HG02623 (cell line): ENCODE results near the gene ALCAM.
"Not testable (repeated sequence)": the region's sequence is repeated elsewhere in the genome, so short reads cannot be mapped to it uniquely, and the experiment has no call there.

ENCODE experiments used
- ATAC-seq: cut with Tn5 transposase; IDR thresholded peaks from one replicate; pipeline ENCODE4 v1.9.1; 2021; ENCODE audit warnings: moderate library complexity; ENCODE audit not compliant: unreplicated experiment

Gene ALCAM

DNA sequence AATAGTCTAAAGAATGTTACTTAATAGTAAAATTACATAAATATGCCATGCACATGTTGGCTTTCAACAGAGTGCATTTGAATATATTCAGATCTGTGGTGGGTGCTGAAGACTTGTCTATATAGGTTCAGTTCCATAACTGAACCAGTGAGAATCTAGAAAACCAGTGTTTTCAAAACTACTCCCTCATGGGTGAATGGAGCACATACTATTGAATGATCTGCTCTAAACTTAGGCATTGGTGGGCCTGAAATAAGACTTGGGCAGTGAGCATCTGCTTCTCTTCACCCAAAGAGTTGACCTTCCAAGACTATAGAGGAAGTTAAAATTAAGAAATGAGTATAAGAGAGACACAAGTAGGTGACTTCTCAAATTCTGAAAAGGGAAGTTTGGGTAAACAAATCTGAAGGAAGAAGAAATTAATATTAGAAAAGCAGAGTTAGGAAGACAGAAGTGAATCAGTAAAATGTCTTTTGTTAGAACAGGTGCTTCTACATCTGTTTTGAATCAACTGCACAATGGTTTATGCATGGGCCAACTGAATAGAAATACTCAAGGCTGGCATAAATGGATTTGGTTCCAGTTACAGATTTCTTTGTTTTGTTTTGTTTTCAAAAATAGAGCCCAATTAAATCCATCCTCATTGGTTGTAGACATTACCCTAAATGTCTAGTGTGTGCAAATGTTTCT lies 19.3 kb downstream of the ALCAM start:
- peak; percentile 83 for ATAC-seq

DNA sequence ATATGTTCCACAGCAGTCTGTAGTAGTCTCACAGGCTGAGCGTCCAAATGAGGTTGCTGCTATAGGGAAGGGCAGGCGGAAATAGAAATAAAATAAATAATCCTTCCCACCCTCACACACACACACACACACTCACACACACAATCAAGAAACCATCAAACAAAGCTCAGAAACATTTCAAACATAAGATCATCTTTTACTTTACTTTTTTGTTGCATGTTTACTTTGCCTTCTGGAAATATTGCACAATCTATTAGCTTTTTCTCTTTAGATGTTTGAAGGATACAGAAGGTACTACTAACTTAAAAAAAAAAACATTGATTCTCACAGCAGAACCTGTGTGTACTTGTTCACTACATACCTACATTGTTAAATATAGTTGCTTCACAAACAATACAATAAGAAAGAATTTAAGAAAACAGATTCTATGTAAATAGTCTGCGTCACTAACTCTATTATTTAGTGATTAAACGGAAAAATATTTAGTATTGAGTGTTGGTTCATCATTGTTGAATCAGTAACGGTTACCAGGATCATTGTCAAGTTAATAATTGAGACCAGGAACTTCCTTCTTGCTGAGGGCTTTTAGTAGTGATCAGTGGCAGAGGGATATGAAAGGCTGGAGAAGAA lies 20.5 kb downstream of the ALCAM start:
- no peak for ATAC-seq

DNA sequence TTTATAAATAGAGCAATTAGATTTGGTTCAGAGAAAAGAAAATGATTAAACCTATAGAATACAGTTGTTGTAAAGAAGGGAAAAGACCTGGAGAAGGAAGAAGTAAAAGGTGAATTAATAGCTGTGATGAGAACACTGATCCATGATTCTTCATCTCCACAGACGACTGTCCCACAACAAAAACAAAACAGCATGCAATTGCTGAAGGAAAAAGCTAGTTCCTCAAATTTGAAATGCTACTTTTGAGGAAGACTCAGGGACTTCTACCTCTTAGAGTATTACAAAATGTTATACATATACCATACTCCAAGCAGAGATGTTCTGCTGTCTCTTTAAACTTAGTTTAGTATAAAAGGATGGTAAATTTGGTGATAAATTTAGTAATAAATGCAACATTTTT lies 21.5 kb downstream of the ALCAM start:
- no peak for ATAC-seq

DNA sequence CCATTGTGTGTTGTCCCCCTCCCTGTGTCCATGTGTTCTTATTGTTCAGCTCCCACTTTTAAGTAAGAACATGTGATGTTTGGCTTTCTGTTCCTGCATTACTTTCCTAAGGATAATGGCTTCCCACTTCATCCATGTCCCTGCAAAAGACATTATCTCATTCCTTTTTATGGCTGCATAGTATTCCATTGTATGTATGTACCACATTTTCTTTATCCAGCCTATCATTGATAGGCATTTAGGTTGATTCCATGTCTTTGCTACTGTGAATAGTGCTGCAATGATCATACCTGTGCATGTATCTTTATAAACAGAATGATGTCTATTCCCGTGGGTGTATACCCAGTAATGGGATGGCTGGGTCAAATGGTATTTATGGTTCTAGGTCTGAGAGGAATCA lies 23.1 kb downstream of the ALCAM start:
- not testable (repeated sequence) for ATAC-seq

DNA sequence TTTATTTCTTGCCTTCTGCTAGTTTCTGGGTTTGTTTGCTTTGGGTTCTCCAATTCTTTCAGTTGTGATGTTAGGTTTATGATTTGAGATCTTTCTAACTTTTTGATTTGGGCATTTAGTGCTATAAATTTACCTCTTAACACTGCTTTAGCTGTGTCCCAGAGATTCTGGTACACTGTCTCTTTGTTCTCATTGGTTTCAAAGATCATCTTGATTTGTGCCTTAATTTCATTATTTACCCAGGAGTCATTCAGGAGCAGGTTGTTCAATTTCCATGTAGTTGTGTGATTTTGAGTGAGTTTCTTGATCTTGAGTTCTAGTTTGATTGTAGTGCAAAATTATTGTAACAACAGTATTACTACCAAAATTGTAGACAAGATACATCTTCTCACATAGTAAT lies 25.9 kb downstream of the ALCAM start:
- ATAC-seq = not testable (repeated sequence)

DNA sequence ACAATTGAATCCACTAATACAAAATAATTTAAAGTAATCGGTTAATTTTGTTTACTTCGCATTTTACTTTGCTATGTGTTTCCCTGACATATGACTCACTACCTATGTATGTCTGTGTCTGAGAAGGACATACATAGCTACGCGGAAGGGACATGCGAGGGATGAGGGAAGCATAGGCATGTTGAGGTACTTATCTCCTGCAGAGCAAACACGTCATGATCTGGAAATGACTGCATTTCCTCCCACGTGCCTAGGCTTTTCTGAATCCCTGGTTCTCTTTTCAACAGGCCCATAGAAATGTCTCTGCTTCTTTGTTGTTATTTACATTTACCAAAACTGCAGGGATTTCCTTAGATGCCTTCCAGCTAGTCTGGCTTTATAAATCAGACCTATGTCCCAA lies 27.5 kb downstream of the ALCAM start:
- no peak for ATAC-seq

DNA sequence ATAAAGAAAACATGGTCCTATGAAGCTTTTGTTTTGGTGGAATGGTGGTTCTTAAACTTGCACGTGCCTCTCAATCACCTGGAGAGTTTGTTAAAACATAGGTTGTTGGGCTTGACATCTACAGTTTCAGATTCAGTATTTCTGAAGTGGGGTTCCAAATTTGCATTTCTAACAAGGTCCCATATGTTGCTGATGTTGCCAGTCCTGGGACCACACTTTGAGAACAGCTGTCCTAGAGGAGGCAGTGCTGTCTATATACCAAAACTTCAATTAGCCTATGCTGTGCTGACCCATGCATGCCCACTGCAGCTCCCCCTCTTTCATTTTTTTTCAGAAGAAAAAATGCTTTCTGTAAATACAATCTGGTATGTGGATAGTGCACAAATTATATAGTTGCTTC lies 31.3 kb downstream of the ALCAM start:
- ATAC-seq = peak; percentile 75

DNA sequence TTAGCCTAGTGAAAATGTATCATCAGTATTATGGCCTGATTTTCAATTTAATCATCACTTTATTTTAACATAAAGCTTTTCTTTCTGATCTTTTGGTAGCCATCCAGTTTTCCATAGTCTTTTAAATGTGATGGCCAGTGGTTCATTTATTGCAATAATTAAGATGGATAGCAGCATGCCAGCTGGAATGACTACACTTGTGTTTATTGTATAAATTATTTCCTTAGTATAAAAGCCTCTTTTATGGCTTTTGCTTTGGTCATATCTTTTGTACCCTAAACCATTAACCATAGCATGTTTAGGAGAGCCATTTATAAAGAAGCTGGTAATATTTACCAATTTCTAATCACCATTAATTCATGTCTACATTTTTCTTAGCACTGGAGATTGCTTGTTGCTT lies 31.7 kb downstream of the ALCAM start:
- no peak for ATAC-seq

DNA sequence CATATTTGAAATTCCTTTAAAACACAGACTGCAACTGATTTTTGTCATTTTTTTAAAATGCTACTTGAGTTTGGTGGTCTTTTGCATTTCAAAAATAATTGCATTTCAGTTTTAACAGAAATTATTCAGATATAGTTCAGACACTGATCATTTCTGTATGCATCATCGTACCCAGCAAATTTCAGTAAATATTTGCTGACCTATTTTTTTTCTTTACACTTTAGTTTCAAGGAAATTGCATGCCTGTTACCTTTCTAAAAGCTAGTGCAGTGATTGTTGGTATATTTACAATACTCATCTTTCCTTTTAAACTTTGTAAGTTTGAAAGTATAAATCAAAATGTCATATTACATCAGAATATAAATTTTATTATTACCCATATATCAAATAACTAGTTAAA lies 32.4 kb downstream of the ALCAM start:
- ATAC-seq = no peak

DNA sequence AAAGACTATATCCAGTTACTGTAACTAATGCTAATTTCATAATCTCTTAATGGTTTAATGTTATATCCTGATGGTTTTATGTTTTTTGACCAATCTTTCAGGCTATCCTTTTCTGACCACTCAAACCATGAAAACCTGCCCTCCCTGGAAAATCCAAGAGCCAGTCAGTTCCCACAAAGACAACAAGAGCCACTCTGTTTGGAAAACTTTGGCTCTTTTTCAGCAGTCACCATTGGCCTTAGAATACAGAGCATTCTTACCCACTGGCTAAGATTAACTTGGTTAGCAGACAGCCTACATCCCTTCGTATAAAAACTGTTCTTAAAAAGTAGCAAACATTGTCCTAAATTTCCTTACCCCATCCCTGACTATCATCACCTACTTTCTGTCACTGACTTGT lies 32.9 kb downstream of the ALCAM start:
- no peak for ATAC-seq

DNA sequence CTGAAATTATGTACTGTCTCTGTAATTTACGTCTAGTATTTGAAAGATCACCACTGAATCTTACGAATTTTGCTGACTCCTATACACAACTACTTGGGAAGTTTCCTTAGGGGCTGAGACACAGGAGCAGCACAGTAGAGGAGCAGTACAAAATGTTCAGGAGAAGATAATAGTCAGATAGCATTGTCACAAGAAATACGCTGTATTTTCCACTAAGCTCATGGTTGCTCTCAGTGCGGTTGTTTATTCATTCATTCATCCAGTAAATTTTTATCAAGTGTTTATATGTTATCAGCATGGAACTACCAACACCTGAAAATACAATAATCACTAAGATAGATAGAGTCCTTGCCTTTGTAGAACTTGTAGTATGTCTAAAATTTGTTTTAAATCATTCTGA lies 34.5 kb downstream of the ALCAM start:
- ATAC-seq = no peak

DNA sequence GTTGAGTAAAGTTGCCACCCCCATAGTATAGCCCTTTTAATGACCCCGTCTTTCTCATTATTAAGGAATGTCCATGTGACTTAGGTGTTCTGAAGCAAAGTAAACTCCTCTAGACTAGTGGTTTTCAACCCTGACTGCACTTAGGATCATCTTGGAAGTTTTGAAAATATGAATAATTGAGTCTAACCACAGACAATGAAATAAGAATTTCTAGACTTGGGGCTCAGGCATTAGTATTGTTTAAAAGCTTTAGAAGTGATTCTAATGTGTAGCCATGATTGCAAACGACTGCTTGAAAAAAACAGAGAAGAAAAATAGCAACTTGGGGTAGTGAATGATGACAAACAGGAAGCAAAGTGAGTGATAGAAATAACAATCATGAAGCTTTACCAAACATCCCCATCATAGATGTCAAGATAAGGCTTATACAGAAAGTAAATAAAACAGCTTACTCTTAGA lies 35.0 kb downstream of the ALCAM start:
- no peak for ATAC-seq

DNA sequence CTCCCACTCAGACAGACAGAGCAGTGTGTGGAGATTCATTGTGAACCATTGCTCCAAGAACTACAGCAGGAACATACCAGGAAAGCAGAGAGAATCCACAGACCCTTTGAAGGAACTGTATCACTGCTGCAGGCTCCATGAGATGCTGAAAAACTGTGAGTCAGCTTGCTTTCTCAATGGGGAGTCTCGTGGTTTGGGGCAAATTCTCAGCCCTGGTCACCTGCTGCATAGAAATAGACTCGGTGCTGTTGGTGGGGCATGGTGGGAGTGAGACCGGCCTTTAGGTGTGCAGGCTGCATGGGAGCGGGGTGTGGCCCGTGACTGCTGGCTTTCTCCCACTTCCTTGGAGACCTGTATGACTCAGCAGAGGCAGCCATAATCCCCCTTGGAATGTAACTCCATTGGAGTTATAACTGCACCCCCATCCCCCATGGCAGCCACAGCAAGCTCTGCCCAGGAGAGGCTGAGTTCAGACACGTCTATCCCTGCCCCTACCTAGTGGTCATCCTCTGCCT lies 35.6 kb downstream of the ALCAM start:
- no peak for ATAC-seq

DNA sequence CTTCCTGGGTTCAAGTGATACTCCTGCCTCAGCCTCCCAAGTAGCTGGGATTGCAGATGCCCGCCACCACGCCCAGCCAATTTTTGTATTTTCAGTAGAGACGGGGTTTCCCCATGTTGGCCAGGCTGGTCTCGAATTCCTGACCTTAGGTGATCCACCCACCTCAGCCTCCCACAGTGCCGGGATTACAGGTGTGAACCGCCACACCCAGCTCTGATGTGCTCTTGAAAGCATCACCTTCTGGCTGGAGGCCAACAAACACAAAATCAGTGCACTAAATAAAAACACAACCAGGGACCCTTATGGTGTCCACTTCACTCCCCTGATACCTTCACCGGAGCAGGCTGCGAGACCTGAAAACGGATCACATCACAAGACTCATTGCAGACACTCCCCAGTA lies 36.3 kb downstream of the ALCAM start:
- not testable (repeated sequence) for ATAC-seq

DNA sequence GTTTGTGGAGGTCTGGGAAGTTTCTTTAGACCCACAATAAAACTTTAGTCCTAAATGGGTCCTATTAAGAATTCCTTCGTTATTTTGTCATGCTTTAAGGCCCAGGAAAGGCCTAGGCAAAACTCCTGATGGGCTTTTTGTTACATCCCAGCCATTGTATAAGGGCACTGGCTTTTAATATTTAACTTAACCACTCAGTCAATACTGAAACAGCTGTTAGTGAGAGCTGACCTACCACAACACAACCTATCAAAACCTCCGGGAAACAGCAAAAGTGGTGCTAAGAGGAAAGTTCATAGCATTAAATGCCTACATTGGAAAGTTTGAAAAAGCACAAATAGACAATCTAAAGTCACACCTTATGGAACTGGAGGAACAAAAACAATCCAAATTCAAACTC lies 39.6 kb downstream of the ALCAM start:
- ATAC-seq = no peak

DNA sequence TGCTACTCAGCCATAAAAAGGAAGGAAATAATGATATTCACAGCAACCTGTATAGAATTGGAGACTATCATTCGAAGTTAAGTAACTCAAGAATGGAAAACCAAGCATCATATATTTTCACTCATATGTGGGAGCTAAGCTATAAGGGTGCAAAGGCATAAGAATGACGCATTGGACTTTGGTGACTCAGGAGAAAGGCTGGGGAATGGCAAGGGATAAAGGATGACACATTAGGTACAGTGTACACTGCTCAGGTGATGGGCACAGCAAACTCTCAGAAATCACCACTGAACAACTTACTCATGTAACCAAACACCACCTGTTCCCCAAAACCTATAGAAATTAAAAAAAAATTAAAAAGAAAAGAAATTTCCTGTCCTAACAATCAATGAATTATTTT lies 42.7 kb downstream of the ALCAM start:
- ATAC-seq = no peak

DNA sequence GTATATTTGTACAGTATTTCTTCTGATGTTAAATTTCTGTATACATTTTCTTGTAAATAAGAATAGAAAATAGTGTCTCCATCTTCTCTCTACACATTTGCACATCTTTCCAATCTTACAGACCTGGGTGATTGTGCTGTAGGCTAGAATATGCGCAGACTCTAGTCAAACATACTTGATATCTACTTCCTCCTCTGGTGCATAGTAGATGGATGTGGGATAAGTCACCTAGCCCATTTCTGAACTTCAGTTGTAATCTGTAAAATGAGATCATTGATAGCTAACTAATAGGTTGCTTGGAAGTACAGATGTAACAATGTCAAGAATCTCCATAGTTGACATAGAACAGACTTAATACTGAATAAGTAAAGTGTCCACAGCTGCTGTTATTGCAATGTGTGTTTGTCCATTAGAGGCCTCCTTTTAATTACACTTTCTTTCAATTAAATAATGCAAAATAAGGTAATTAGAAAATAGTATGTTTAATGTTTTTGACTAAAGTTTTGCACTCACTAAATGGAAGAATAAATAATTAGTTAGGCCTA lies 46.7 kb downstream of the ALCAM start:
- ATAC-seq = no peak

DNA sequence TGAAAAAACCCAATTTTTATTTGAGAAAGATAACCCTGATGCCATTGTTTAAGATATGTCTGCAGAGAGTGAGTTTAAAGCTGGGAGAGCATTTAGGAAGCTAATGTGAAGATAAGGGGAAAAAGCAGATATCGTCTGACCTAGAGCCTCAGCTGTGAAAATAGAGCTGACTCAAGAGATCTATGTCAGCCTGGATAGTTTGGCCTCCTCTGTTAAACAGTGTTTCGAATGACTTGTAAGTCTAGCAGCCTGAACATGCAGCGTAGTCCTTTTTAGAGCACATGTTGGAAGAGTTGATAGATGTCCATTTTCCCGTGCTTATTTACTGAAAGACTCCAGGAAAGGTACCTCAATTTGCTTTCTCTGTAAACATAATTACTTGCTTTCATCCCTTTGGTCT lies 48.1 kb downstream of the ALCAM start:
- ATAC-seq = no peak

DNA sequence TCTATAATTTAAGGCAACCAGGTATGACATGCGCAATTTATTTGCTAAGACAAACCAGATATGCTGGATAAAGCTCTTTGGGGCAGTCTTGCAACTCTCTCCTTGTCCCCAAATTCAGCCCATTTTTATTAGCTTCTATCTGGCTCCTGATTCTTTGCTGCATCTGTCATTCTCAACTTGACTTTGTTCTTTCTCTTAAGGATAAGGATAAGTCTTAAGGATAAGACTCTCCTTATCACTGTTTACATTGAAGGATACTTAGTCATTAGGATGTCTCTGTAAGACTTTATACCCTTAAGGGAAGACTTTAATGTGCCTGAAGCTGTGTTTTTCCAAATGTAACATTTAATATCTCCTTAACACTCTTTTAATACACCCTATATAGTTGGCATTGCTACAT lies 49.2 kb downstream of the ALCAM start:
- no peak for ATAC-seq

DNA sequence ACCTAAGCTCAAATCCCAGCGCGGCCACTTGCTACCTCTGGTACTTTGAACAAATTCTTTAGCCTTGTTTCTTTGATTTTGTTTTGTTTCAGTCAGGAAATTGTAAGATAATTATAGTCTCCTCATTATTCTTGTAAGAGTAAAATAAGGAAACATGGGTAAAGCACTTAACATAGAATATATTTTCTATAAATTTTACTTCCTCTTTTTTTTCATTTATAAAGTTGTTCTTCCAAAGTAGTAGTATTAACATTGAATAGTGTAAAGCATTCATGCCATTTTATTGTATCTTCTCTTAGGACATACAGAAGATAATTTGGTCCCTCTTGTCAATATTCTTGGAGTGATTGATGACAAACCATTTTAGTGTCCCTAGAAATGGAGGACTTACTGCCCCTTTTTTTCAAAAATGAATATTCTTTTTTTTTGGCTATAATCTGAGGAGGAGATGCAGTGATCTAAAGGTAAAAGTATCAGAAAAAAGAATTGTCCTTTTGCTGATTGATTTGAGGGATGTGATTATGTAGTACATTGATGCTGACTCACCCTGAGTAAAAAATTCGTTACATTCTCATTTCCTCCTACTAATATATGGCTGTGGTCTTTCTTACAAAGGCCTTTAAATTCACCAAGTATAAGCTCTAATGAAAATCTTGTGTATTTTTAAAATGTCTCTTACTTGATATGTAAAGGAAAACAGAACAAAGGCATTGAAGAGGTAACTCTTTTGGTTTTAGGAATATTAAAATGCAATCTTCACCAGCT lies 51.0 kb downstream of the ALCAM start:
- no peak for ATAC-seq

DNA sequence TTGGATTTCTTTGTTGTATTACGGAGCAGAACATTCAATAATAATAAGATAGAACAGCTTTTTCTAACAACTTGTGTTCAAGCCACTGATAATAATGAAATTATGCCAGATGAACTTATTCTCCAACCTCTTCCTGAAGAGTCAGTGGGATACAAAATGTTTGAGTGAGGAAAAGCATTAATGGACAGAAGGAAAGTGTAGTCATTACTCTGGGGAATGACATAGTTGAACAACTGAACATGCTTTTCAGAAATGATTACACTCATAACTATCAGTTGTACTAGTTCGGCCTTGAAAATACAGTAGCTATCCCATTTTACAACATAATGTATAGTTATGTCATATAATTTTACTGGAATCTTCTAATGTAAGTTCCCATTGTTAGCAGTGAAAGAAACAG lies 55.9 kb downstream of the ALCAM start:
- ATAC-seq = no peak

DNA sequence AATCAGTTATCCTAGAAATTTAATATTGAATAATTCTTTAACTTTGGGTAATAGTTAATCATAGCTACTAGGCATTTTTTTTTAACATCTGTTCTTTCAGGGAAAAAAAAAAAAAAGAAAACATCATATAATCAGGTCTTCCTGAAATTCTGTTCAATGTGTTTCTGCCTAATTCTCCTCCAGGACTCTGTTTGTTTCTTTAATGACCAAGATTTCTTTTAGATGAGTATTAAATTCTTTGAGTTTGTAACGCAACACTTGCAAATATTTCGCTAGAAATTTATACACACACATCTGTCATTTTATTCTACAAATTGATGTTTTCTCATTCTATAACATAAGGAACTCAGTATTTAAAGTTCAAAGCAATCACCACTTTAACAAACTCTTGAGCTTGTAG lies 56.7 kb downstream of the ALCAM start:
- no peak for ATAC-seq
